Trophoblast cell (in vitro differentiated cells and primary cell): Measurements from ENCODE around the gene PRKCE.

Experiments
- DNase-seq, 2 donors: peaks; one replicate each; pipeline ENCODE4 v3.0.0-alpha.2; 2016
- H2AFZ ChIP-seq: 2 replicates; pipeline ENCODE4 v1.6.1; 2013; ENCODE audit warnings: low read length, moderate library complexity, mild to moderate bottlenecking; ENCODE audit not compliant: insufficient read depth, poor library complexity
- H2AK5ac ChIP-seq: 2 replicates; pipeline ENCODE4 v1.6.1; 2013; ENCODE audit warnings: mild to moderate bottlenecking, low read length
- H2BK120ac ChIP-seq: 2 replicates; pipeline ENCODE4 v1.6.1; 2013; ENCODE audit warnings: low read length, mild to moderate bottlenecking, moderate library complexity; ENCODE audit not compliant: insufficient read depth, poor library complexity
- H2BK12ac ChIP-seq: 2 replicates; pipeline ENCODE4 v1.6.1; 2013; ENCODE audit warnings: mild to moderate bottlenecking, low read length, moderate library complexity
- H2BK5ac ChIP-seq: 2 replicates; pipeline ENCODE4 v1.6.1; 2013; ENCODE audit warnings: low read length, low read depth, moderate library complexity, mild to moderate bottlenecking; ENCODE audit not compliant: poor library complexity
- H3K14ac ChIP-seq: 2 replicates; pipeline ENCODE4 v1.6.1; 2013; ENCODE audit warnings: mild to moderate bottlenecking, low read length
- H3K18ac ChIP-seq: 2 replicates; pipeline ENCODE4 v1.6.1; 2013; ENCODE audit warnings: mild to moderate bottlenecking, low read length
- H3K23ac ChIP-seq: 2 replicates; pipeline ENCODE4 v1.6.1; 2013; ENCODE audit warnings: low read length
- H3K27ac ChIP-seq: 2 replicates; pipeline ENCODE4 v1.5.1; 2013; ENCODE audit warnings: low read depth, mild to moderate bottlenecking, inconsistent platforms, low read length, moderate library complexity
- H3K27me3 ChIP-seq: 2 replicates; pipeline ENCODE4 v1.6.1; 2013; ENCODE audit warnings: inconsistent platforms, mild to moderate bottlenecking, low read length, moderate library complexity; ENCODE audit not compliant: insufficient read depth
- H3K36me3 ChIP-seq, 2 experiments: 1 replicate in 1 of 2; 2 replicates in 1 of 2; pipeline ENCODE4 v1.6.1; 2013; ENCODE audit warnings: low read length in 2 of 2, mild to moderate bottlenecking in 2 of 2, moderate library complexity in 1 of 2; ENCODE audit not compliant: insufficient read depth in 2 of 2, control insufficient read depth in 1 of 2
- H3K4ac ChIP-seq: 2 replicates; pipeline ENCODE4 v1.6.1; 2013; ENCODE audit warnings: low read depth, mild to moderate bottlenecking, low read length, moderate library complexity
- H3K4me1 ChIP-seq, 2 experiments: 1 replicate in 1 of 2; 2 replicates in 1 of 2; pipeline ENCODE4 v1.6.1; 2013; ENCODE audit warnings: low read length in 2 of 2, mild to moderate bottlenecking in 2 of 2, moderate library complexity in 1 of 2; ENCODE audit not compliant: insufficient read depth in 2 of 2, control insufficient read depth in 1 of 2
- H3K4me2 ChIP-seq: 2 replicates; pipeline ENCODE4 v1.6.1; 2013; ENCODE audit warnings: inconsistent platforms, mild to moderate bottlenecking, low read length, moderate library complexity
- H3K4me3 ChIP-seq: 2 replicates; pipeline ENCODE4 v1.5.1; 2013; ENCODE audit warnings: mild to moderate bottlenecking, low read depth, low read length, inconsistent platforms
- H3K79me1 ChIP-seq: one replicate; pipeline ENCODE4 v1.6.1; 2013; ENCODE audit warnings: low read length
- H3K79me2 ChIP-seq: 2 replicates; pipeline ENCODE4 v1.6.1; 2013; ENCODE audit warnings: low read length, mild to moderate bottlenecking; ENCODE audit not compliant: control insufficient read depth, insufficient read depth, poor library complexity
- H3K9ac ChIP-seq: 2 replicates; pipeline ENCODE4 v1.6.1; 2013; ENCODE audit warnings: mild to moderate bottlenecking, low read length
- H3K9me3 ChIP-seq: 2 replicates; pipeline ENCODE4 v1.6.1; 2013; ENCODE audit warnings: low read depth, mild to moderate bottlenecking, control low read depth, inconsistent platforms, low read length; ENCODE audit not compliant: insufficient read depth
- H4K12ac ChIP-seq: 2 replicates; pipeline ENCODE4 v1.6.1; 2013; ENCODE audit warnings: low read depth, mild to moderate bottlenecking, low read length, moderate library complexity
- H4K8ac ChIP-seq: 2 replicates; pipeline ENCODE4 v1.6.1; 2013; ENCODE audit warnings: low read depth, mild to moderate bottlenecking, low read length, moderate library complexity
- H4K91ac ChIP-seq: one replicate; pipeline ENCODE4 v1.6.1; 2013; ENCODE audit warnings: low read depth, mild to moderate bottlenecking, low read length, moderate library complexity
- WGBS: extraction: QIAGEN DNeasy Blood & Tissue Kit; methylation state at CpG from one replicate; pipeline ENCODE4 v1.1.7; 2013; ENCODE audit warnings: missing lambda C conversion rate; ENCODE audit not compliant: insufficient read length, insufficient coverage; ENCODE audit errors: extremely low coverage; 5-methylcytosine and 5-hydroxymethylcytosine counted together

The PRKCE gene

DNA sequence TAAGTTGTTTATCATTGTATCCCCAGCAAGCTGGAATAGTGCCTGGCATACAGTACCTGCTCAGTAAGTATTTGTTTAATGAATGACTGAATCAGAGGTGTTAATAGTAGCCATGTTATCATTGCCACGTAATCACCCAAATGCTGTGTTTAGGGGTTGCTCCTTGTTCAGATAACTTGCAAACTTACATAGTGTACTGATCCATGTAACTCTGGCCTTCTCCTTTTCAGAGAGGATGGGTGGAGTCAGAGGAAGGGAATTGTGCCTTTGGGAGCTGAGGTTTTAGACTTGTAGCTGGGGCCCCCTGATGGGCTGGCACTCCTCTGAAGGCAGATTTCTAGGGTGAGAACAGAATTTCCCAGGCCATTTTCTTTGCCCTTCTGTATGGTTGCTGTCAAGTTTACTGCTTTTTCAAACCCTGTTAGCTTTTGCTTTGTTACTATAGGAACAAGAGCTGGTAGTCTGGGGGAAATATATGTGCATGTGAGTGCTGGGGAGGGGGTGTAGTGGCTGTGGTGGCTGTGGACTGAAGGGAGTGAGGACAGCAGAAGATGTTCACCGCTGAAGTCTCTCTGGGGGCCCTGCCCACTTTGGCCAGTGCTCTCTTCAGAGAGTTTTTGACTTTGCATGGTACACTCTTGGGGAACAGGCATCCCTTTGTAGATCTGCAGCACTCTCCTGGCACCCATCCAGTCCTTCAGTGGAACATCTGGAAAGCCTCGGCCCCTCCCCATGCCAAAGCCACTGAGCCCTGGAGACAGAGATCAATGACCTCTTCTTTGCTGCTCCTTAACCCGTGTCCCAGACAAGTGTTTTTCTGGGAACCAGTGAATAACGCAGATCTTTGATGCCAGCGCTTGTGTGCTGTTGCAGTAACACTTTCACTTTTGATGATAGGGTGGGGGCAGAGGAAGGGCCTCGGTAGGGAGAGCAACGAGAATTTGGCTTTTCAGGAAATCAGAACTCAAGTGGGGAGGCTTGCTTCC, 209.0 kb downstream of the PRKCE start:
- no CpG with 5 or more reads among the region's 8 CpGs for WGBS

DNA sequence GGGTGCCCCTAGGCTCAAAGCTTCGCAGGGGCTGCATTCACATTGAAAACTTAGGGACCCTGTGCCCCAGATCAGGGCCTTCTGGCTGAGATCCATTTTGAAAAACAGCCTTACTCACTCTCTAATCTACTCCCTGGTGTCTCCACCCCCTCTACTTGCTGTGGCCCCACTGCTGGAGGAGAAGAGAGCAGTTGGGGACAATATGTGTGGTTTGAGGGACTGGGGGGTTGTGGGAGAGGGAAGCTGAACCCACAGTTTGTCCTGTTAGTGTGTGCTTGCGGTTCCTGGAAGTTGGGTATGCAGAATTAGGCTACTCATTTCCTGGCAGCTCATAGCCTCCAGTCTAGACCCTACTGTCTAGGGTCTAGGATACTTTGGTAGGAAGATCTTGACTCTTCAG, 211.4 kb downstream of the PRKCE start:
- no peak overlapping the region for H3K18ac ChIP-seq
- H3K79me2 ChIP-seq = no peaks in the 10 kb centered on the region
- H2AFZ ChIP-seq = no peak overlapping the region
- DNase-seq = no peak
- H3K4me3 ChIP-seq = peak overlapping the region; percentile 25
- H2BK120ac ChIP-seq = no peak overlapping the region
- H3K4ac ChIP-seq = no peak overlapping the region
- no peak overlapping the region for H3K4me2 ChIP-seq
- peaks cover 0 to 1% of the 10 kb centered on the region in 2 experiments for H3K4me1 ChIP-seq
- H3K14ac ChIP-seq = no peak overlapping the region
- no peaks in the 10 kb centered on the region for H3K79me1 ChIP-seq
- no peaks in the 10 kb centered on the region for H3K36me3 ChIP-seq
- H3K9me3 ChIP-seq = peaks cover 2% of the 10 kb centered on the region
- H3K27me3 ChIP-seq = peaks cover 2% of the 10 kb centered on the region
- H3K27ac ChIP-seq = no peak overlapping the region
- no peak overlapping the region for H2BK5ac ChIP-seq
- no CpG with 5 or more reads among the region's 2 CpGs for WGBS
- no peak overlapping the region for H4K91ac ChIP-seq
- H4K12ac ChIP-seq = no peak overlapping the region
- no peak overlapping the region for H2BK12ac ChIP-seq
- no peak overlapping the region for H4K8ac ChIP-seq
- H3K23ac ChIP-seq = no peak overlapping the region
- H3K9ac ChIP-seq = no peak overlapping the region
- H2AK5ac ChIP-seq = no peak overlapping the region

More for the DNA sequence above, 209.0 kb downstream of the PRKCE start:
- H3K9ac ChIP-seq = no peak overlapping the region
- H2BK120ac ChIP-seq = no peak overlapping the region
- H3K79me2 ChIP-seq = no peaks in the 10 kb centered on the region
- H3K9me3 ChIP-seq = peaks cover 2% of the 10 kb centered on the region
- no peak overlapping the region for H3K27ac ChIP-seq
- no peaks in the 10 kb centered on the region for H3K79me1 ChIP-seq
- no peak for DNase-seq
- H2AFZ ChIP-seq = no peak overlapping the region
- no peak overlapping the region for H3K4me2 ChIP-seq
- H3K36me3 ChIP-seq = no peaks in the 10 kb centered on the region
- no peak overlapping the region for H3K4me3 ChIP-seq
- H3K23ac ChIP-seq = no peak overlapping the region
- no peak overlapping the region for H3K18ac ChIP-seq
- no peak overlapping the region for H2AK5ac ChIP-seq
- no peak overlapping the region for H3K4ac ChIP-seq
- H2BK5ac ChIP-seq = no peak overlapping the region
- H3K27me3 ChIP-seq = peaks cover 2% of the 10 kb centered on the region
- H4K12ac ChIP-seq = no peak overlapping the region
- H2BK12ac ChIP-seq = no peak overlapping the region
- H3K14ac ChIP-seq = no peak overlapping the region
- no peak overlapping the region for H4K91ac ChIP-seq
- H3K4me1 ChIP-seq = peaks cover 0 to 1% of the 10 kb centered on the region in 2 experiments
- H4K8ac ChIP-seq = no peak overlapping the region

DNA sequence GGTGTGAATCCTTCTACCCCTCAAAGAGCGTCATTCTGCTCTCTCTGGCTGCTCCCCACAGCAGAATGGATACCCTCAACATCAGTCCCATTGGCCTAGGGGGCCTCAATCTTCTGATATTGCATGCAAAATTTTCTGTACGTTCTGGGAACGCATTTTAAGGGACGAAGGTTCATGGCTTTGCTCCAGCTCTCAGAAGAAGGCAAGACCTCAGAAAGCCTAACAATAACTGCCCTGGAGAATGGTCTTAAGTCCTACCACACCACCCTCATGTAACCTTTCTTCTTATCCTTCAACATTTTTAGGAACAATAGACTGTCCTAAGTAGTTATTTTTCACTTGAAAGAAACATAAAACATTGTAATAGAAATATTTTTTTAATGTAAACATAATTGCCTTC, 212.6 kb downstream of the PRKCE start:
- H2BK5ac ChIP-seq = no peak overlapping the region
- peaks cover 2% of the 10 kb centered on the region for H3K27me3 ChIP-seq
- DNase-seq = no peak
- no peak overlapping the region for H3K4me3 ChIP-seq
- no peak overlapping the region for H3K23ac ChIP-seq
- H3K27ac ChIP-seq = no peak overlapping the region
- H2AK5ac ChIP-seq = no peak overlapping the region
- no peak overlapping the region for H2BK120ac ChIP-seq
- H4K91ac ChIP-seq = no peak overlapping the region
- H3K18ac ChIP-seq = no peak overlapping the region
- no peak overlapping the region for H3K9ac ChIP-seq
- H3K4me1 ChIP-seq = peaks cover 0 to 1% of the 10 kb centered on the region in 2 experiments
- H3K4me2 ChIP-seq = no peak overlapping the region
- no peak overlapping the region for H2BK12ac ChIP-seq
- H3K4ac ChIP-seq = no peak overlapping the region
- no peaks in the 10 kb centered on the region for H3K79me2 ChIP-seq
- no peak overlapping the region for H2AFZ ChIP-seq
- H4K12ac ChIP-seq = no peak overlapping the region
- H3K9me3 ChIP-seq = peaks cover 2% of the 10 kb centered on the region
- H3K14ac ChIP-seq = no peak overlapping the region
- H3K79me1 ChIP-seq = no peaks in the 10 kb centered on the region
- no peaks in the 10 kb centered on the region for H3K36me3 ChIP-seq
- WGBS = no CpG with 5 or more reads among the region's 4 CpGs
- H4K8ac ChIP-seq = no peak overlapping the region

DNA sequence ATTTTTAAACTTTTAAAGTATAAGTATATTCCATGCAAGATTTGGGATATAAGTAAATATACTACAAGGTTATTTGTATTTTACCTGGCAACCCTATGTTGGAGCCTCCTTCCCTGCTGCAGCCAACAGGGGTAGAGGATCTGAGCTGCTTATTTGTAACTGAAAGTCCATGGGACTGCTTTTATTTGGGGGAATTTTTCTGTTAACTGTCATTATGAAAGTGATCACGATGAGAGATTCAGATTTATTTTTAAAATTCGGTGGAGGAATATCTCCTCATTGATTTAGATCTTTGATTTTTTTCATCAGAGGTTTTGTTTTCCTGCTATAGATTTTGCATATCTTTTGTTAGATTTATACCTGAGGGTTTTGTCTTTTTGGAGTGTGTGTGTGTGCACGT, 215.9 kb downstream of the PRKCE start:
- peaks cover 2% of the 10 kb centered on the region for H3K9me3 ChIP-seq
- H2BK5ac ChIP-seq = no peak overlapping the region
- H2AFZ ChIP-seq = no peak overlapping the region
- WGBS = no CpG with 5 or more reads among the region's 3 CpGs
- H4K8ac ChIP-seq = no peak overlapping the region
- peaks cover 0 to 1% of the 10 kb centered on the region in 2 experiments for H3K4me1 ChIP-seq
- H2BK12ac ChIP-seq = no peak overlapping the region
- H4K91ac ChIP-seq = no peak overlapping the region
- no peak overlapping the region for H2BK120ac ChIP-seq
- no peaks in the 10 kb centered on the region for H3K36me3 ChIP-seq
- H3K79me2 ChIP-seq = no peaks in the 10 kb centered on the region
- H3K27ac ChIP-seq = no peak overlapping the region
- H3K4ac ChIP-seq = no peak overlapping the region
- H3K23ac ChIP-seq = no peak overlapping the region
- H3K27me3 ChIP-seq = peaks cover 2% of the 10 kb centered on the region
- H2AK5ac ChIP-seq = no peak overlapping the region
- no peak overlapping the region for H3K4me3 ChIP-seq
- no peak overlapping the region for H3K4me2 ChIP-seq
- DNase-seq = no peak
- no peaks in the 10 kb centered on the region for H3K79me1 ChIP-seq
- H4K12ac ChIP-seq = no peak overlapping the region
- H3K9ac ChIP-seq = no peak overlapping the region
- no peak overlapping the region for H3K14ac ChIP-seq
- H3K18ac ChIP-seq = no peak overlapping the region
